A673 (cell line): ENCODE measurements around the gene GLMN. TPM values are rescaled to one million over a fixed set of nuclear protein-coding genes. Genes with fewer than 3 reads are reported as not detected.

ENCODE experiments used
- BruUV-seq: library from RNA; stranded (reverse); fragments of 400-500 nt; replicated peaks from 2 replicates; lab custom pipeline; 2021; lab: Mats Ljungman, UMichigan
- CTCF ChIA-PET: fragments of 300-600 bp; sonication (Branson Sonifier 250); formaldehyde crosslinking; loops from one replicate; lab custom pipeline; 2022; ENCODE audit warnings: antibody characterized with exemption; lab: Charles Lee
- POLR2A ChIA-PET: fragments of 300-600 bp; sonication (Branson Sonifier 250); formaldehyde crosslinking; loops from one replicate; lab custom pipeline; 2022; ENCODE audit warnings: antibody characterized with exemption; ENCODE audit not compliant: low non-redundant PET; lab: Charles Lee
- DNase-seq: peaks from one replicate; pipeline ENCODE4 v3.0.0-alpha.2; 2015; ENCODE audit warnings: low spot score
- H3K27ac ChIP-seq: fragments of 200-600 bp; sonication (generic); 2 replicates; pipeline ENCODE4 v1.5.1; 2016; ENCODE audit warnings: mixed run types, low read depth, mild to moderate bottlenecking, mixed read lengths, antibody characterized with exemption, low read length; ENCODE audit not compliant: poor library complexity, severe bottlenecking
- H3K27me3 ChIP-seq: fragments of 200-600 bp; sonication (generic); replicated peaks from 2 replicates; pipeline ENCODE4 v1.6.1; 2017; ENCODE audit warnings: mixed run types, low read depth, mild to moderate bottlenecking, mixed read lengths, antibody characterized with exemption, low read length; ENCODE audit not compliant: insufficient read depth, poor library complexity
- H3K36me3 ChIP-seq: fragments of 200-600 bp; sonication (generic); 2 replicates; pipeline ENCODE4 v1.6.1; 2016; ENCODE audit warnings: mixed run types, mild to moderate bottlenecking, mixed read lengths, antibody characterized with exemption, low read length; ENCODE audit not compliant: insufficient read depth, poor library complexity, severe bottlenecking
- H3K4me1 ChIP-seq: fragments of 200-600 bp; sonication (generic); 2 replicates; pipeline ENCODE4 v1.6.1; 2017; ENCODE audit warnings: mixed run types, mild to moderate bottlenecking, mixed read lengths, antibody characterized with exemption, low read length; ENCODE audit not compliant: insufficient read depth, poor library complexity, severe bottlenecking
- H3K4me3 ChIP-seq: fragments of 200-600 bp; sonication (generic); 2 replicates; pipeline ENCODE4 v1.5.1; 2016; ENCODE audit warnings: low read depth, mixed run types, mild to moderate bottlenecking, mixed read lengths, low read length; ENCODE audit not compliant: poor library complexity, severe bottlenecking
- H3K9me3 ChIP-seq: fragments of 200-600 bp; sonication (generic); 2 replicates; pipeline ENCODE4 v1.6.1; 2016; ENCODE audit warnings: mixed run types, low read depth, mild to moderate bottlenecking, mixed read lengths, antibody characterized with exemption, low read length; ENCODE audit not compliant: poor library complexity, severe bottlenecking
- CTCF ChIP-seq: fragments of 300-800, 200-600 bp; sonication (generic); conservative IDR thresholded peaks from 2 replicates; pipeline ENCODE4 v1.5.1; 2017; ENCODE audit warnings: low read depth, mild to moderate bottlenecking, antibody characterized with exemption, low read length, moderate library complexity, mixed read lengths
- EZH2 ChIP-seq: fragments of 200-600 bp; sonication (generic); IDR thresholded peaks from 2 replicates; pipeline ENCODE4 v1.6.1; 2017; ENCODE audit warnings: borderline replicate concordance, low read depth, mild to moderate bottlenecking, mixed read lengths, antibody characterized with exemption, low read length; ENCODE audit not compliant: poor library complexity, severe bottlenecking
- intact Hi-C: fragments of 100-400 bp; cut with micrococcal nuclease; formaldehyde crosslinking; loops from one replicate; pipeline ENCODE4 v1.10.0; 2022; ENCODE audit not compliant: unreplicated experiment
- total RNA-seq: library from RNA; stranded (reverse); gene quantifications from 2 replicates; pipeline ENCODE4 v1.2.3, GENCODE V29; 2021

GLMN gene
- total RNA-seq, 1 experiment from 2014 or later, result 25.6 TPM

GRCh38 chr1:92228401-92228800 lies 70.4 kb downstream of the GLMN start:
- Histone ChIP-seq H3K4me3 (no peak overlapping the region), H3K9me3 (no peaks in the 10 kb centered on the region), H3K4me1 (no peaks in the 10 kb centered on the region), H3K27me3 (no peaks in the 10 kb centered on the region), H3K27ac (no peak overlapping the region), H3K36me3 (no peaks in the 10 kb centered on the region)
- POLR2A ChIA-PET, result no interaction called here
- BruUV-seq, result no TSS peak
- no peak for DNase-seq
- TF ChIP-seq EZH2 (no peak), CTCF (no peak)
- CTCF ChIA-PET, result no interaction called here
- intact Hi-C loops, result no loop called here

- ChIA-PET POLR2A (no interaction called here), CTCF (no interaction called here)
- intact Hi-C loops, result no loop called here
- Histone ChIP-seq H3K36me3 (no peaks in the 10 kb centered on the region), H3K9me3 (no peaks in the 10 kb centered on the region), H3K4me1 (no peaks in the 10 kb centered on the region), H3K27ac (no peak overlapping the region), H3K27me3 (no peaks in the 10 kb centered on the region), H3K4me3 (no peak overlapping the region)
- no peak for DNase-seq
- no peak for TF ChIP-seq CTCF
- TF ChIP-seq EZH2, result no peak
- BruUV-seq, result no TSS peak
Measured at GRCh38 chr1:92219028-92219427, 79.8 kb downstream of the GLMN start.

GRCh38 chr1:92218559-92218958 lies 80.2 kb downstream of the GLMN start:
- POLR2A ChIA-PET, result no interaction called here
- Histone ChIP-seq H3K27ac (no peak overlapping the region), H3K9me3 (no peaks in the 10 kb centered on the region), H3K36me3 (no peaks in the 10 kb centered on the region), H3K4me1 (no peaks in the 10 kb centered on the region), H3K27me3 (no peaks in the 10 kb centered on the region), H3K4me3 (no peak overlapping the region)
- DNase-seq, result no peak
- TF ChIP-seq CTCF, result no peak
- TF ChIP-seq EZH2, result no peak
- CTCF ChIA-PET, result no interaction called here
- no TSS peak for BruUV-seq
- intact Hi-C loops, result no loop called here
